ENCODE data around the gene SLC15A1. TPM values are rescaled to one million over a fixed set of nuclear protein-coding genes. Genes with fewer than 3 reads are reported as not detected.

The SLC15A1 gene
- total RNA-seq, 2 donors from 2014 or later, result 7.8 to 12.2 TPM

DNA sequence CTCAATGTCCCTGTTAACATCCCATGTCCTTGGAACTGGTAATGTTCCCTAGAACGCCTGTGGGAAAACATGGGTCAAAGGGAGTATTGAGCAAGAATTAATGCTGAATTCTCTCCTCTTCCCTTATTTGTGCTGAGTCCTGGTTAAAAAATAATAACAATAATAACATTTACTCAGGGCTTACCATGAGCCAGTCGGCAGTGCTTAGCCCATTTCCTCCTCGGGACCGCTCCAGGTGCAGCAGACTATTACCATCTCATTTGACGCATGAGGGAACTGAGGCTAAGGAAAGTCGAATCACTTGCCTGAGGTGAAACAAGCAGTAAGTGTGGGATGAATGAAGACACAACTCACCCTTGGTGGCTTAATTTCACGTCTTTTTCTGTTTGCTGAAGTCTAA lies 33.6 kb upstream of the SLC15A1 start:
- H3K36me3 ChIP-seq (replicated peaks in 1 of 2; ENCODE audit: insufficient read depth in 1 of 2, low read depth in 2 of 2), result no peaks in the 10 kb centered on the region
- H3K27ac ChIP-seq, result no peak overlapping the region
- ATAC-seq, result no peak
- H3K4me1 ChIP-seq, result no peaks in the 10 kb centered on the region
- no peaks in the 10 kb centered on the region for H3K27me3 ChIP-seq
- DNase-seq, result no peak
- no peaks in the 10 kb centered on the region for H3K9me3 ChIP-seq
- TF ChIP-seq, protein P1, sequence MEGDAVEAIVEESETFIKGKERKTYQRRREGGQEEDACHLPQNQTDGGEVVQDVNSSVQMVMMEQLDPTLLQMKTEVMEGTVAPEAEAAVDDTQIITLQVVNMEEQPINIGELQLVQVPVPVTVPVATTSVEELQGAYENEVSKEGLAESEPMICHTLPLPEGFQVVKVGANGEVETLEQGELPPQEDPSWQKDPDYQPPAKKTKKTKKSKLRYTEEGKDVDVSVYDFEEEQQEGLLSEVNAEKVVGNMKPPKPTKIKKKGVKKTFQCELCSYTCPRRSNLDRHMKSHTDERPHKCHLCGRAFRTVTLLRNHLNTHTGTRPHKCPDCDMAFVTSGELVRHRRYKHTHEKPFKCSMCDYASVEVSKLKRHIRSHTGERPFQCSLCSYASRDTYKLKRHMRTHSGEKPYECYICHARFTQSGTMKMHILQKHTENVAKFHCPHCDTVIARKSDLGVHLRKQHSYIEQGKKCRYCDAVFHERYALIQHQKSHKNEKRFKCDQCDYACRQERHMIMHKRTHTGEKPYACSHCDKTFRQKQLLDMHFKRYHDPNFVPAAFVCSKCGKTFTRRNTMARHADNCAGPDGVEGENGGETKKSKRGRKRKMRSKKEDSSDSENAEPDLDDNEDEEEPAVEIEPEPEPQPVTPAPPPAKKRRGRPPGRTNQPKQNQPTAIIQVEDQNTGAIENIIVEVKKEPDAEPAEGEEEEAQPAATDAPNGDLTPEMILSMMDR (IDR thresholded peaks at IDR 0.05), result no peak
- no peak for TF ChIP-seq POLR2A (IDR thresholded peaks at IDR 0.05)
- H3K4me3 ChIP-seq, result no peak overlapping the region
- 32 to 48% methylated on average over 7 of the region's 7 CpGs for WGBS, 2 donors
- intact Hi-C loops (cut with DNase I), result no loop called here

DNA sequence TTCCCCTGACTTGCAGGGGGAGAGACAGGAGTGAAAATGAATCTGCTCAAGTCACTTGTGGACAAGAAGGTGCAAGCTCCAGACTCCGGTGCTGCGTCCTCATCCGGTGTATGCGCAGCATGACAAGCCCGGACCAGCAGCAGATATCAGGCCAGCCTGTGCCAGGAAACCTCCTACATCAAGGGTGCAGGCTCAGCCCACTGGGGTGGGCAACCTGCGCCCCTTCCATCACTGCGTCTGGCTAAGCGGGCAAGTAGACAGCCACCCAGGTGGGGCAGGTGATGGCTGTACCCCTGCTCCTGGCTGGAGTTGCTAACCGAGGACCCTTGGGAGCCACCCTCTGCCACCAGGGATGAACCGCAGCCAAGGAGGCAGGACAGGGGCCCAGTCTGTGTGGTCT lies 32.9 kb upstream of the SLC15A1 start:
- no peak for TF ChIP-seq POLR2A (IDR thresholded peaks at IDR 0.05)
- TF ChIP-seq, protein P1 (IDR thresholded peaks at IDR 0.05), result no peak
- Histone ChIP-seq H3K27ac (no peak overlapping the region), H3K9me3 (no peaks in the 10 kb centered on the region), H3K4me3 (no peak overlapping the region), H3K27me3 (no peaks in the 10 kb centered on the region), H3K4me1 (no peaks in the 10 kb centered on the region), H3K36me3 (replicated peaks in 1 of 2; ENCODE audit: insufficient read depth in 1 of 2, low read depth in 2 of 2) (no peaks in the 10 kb centered on the region)
- DNase-seq, result no peak
- 66 to 84% methylated on average over 4 to 10 of the region's 10 CpGs for WGBS, 2 donors
- intact Hi-C loops (cut with DNase I), result no loop called here
- ATAC-seq, result no peak

DNA sequence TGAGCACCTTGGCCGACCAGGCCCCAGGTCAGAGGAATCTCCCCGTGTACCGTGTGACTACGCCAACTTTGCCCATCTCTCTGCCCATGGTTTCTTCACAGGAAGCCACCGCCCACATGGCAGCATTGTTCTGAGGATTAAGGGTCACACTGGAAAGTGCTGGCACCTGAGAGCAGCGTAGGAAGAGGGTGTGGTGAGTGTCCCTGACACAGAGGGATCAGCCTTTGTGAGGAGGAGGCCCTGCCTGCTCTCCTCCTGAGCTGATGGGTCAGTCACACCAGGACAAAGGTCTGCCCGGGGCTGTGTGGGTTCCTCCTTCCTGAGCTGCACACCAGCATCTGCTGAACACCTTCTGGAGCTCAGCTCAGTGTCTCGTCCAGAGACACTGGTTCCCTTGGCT lies 32.2 kb upstream of the SLC15A1 start:
- 82 to 93% methylated on average over 7 to 8 of the region's 8 CpGs for WGBS, 2 donors
- TF ChIP-seq, protein P1 (IDR thresholded peaks at IDR 0.05), result no peak
- no peak for TF ChIP-seq POLR2A (IDR thresholded peaks at IDR 0.05)
- ATAC-seq (no peak), DNase-seq (no peak)
- H3K4me3 ChIP-seq, result no peak overlapping the region
- no peaks in the 10 kb centered on the region for H3K27me3 ChIP-seq
- no peaks in the 10 kb centered on the region for H3K4me1 ChIP-seq
- H3K9me3 ChIP-seq, result no peaks in the 10 kb centered on the region
- H3K36me3 ChIP-seq (replicated peaks in 1 of 2; ENCODE audit: insufficient read depth in 1 of 2, low read depth in 2 of 2), result no peaks in the 10 kb centered on the region
- no peak overlapping the region for H3K27ac ChIP-seq
- intact Hi-C loops (cut with DNase I), result no loop called here

DNA sequence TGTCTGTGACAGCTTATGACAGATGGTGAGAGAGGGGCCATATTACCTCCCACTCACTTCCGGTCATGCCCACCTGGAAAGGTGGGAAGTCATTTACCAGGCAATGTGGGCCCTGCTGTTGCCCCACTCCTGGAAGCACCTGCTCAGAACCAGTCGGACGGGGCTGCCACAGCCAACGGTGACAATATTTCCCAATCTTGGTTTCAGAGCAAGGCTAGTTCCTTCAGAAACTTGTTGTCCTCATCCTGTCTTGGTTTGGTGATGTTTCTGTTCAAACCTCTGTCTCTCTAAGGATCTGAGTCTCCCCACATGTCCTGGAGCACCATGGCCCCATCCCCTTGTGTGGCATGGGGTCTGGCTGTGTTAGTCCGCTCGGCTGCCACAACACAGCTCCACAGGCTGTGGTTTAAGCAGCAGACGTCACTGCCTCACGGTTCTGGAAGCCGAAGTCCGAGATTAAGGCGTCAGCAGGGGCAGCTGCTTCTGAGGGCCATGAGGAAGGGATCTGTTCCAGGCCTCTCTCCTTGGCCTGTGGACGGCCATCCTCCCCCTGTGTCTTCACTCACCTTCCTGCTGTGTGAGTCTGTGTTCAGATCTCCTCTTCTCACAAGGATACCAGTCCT lies 31.5 kb upstream of the SLC15A1 start:
- no peak for ATAC-seq
- 78 to 86% methylated on average over 11 to 12 of the region's 12 CpGs for WGBS, 2 donors
- H3K27me3 ChIP-seq, result no peaks in the 10 kb centered on the region

More for the DNA sequence above, 31.5 kb upstream of the SLC15A1 start:
- Histone ChIP-seq H3K4me1 (no peaks in the 10 kb centered on the region), H3K4me3 (no peak overlapping the region), H3K9me3 (no peaks in the 10 kb centered on the region), H3K36me3 (replicated peaks in 1 of 2; ENCODE audit: insufficient read depth in 1 of 2, low read depth in 2 of 2) (no peaks in the 10 kb centered on the region), H3K27ac (no peak overlapping the region)
- intact Hi-C loops (cut with DNase I), result no loop called here
- TF ChIP-seq, protein P1 (IDR thresholded peaks at IDR 0.05), result no peak
- no peak for TF ChIP-seq POLR2A (IDR thresholded peaks at IDR 0.05)
- DNase-seq, result no peak
